ENCODE data around the gene KCNIP3. TPM values are rescaled to one million over a fixed set of nuclear protein-coding genes. Genes with fewer than 3 reads are reported as not detected.

Gene KCNIP3
- total and polyA plus RNA-seq, 12 donors, result 2.1 to 8.0 (median 3.9) TPM

- intact Hi-C loops (cut with DNase I), result no loop called here
- TF ChIP-seq CTCF (IDR thresholded peaks at IDR 0.05), result no peak
- H3K9me3 ChIP-seq, result peaks cover 0 to 24% (median 15%) of the 10 kb centered on the region in 11 donors
- peak in 1 of 8 donors; percentile 28 for ATAC-seq
- H3K27me3 ChIP-seq, result no peaks in the 10 kb centered on the region
- H3K36me3 ChIP-seq, result no peaks in the 10 kb centered on the region
- no peak for DNase-seq
- no peaks in the 10 kb centered on the region for H3K4me1 ChIP-seq
- H3K4me3 ChIP-seq, result no peak overlapping the region
- no peak overlapping the region for H3K27ac ChIP-seq
- WGBS, 2 donors, result 86% methylated on average over 8 of the region's 8 CpGs
These were observed 9.8 kb upstream of the KCNIP3 start for GRCh38 chr2:95287336-95287735.

- TF ChIP-seq CTCF (IDR thresholded peaks at IDR 0.05), result no peak
- intact Hi-C loops (cut with DNase I), result no loop called here
- no peaks in the 10 kb centered on the region for H3K36me3 ChIP-seq
- DNase-seq, result no peak
- H3K9me3 ChIP-seq, result peaks cover 0 to 25% (median 15%) of the 10 kb centered on the region in 11 donors
- ATAC-seq, result peak in 1 of 8 donors; percentile 40
- no peaks in the 10 kb centered on the region for H3K27me3 ChIP-seq
- no peak overlapping the region for H3K4me3 ChIP-seq
- no peak overlapping the region for H3K27ac ChIP-seq
- H3K4me1 ChIP-seq, result no peaks in the 10 kb centered on the region
- 95 to 96% methylated on average over 5 of the region's 5 CpGs for WGBS, 2 donors
These were observed 9.3 kb upstream of the KCNIP3 start for GRCh38 chr2:95287806-95288205.

GRCh38 chr2:95289253-95289652, 7.9 kb upstream of the KCNIP3 start:
- no peaks in the 10 kb centered on the region for H3K36me3 ChIP-seq
- intact Hi-C loops (cut with DNase I), result no loop called here
- WGBS, 2 donors, result 70 to 74% methylated on average over 7 of the region's 7 CpGs
- TF ChIP-seq CTCF (IDR thresholded peaks at IDR 0.05), result no peak
- H3K9me3 ChIP-seq, result peaks cover 0 to 25% (median 15%) of the 10 kb centered on the region in 11 donors
- H3K4me1 ChIP-seq, result no peaks in the 10 kb centered on the region
- ATAC-seq (no peak), DNase-seq (no peak)
- H3K4me3 ChIP-seq, result no peak overlapping the region
- no peaks in the 10 kb centered on the region for H3K27me3 ChIP-seq
- no peak overlapping the region for H3K27ac ChIP-seq

- DNase-seq (no peak), ATAC-seq (no peak)
- no peak for TF ChIP-seq CTCF (IDR thresholded peaks at IDR 0.05)
- intact Hi-C loops (cut with DNase I), result no loop called here
- Histone ChIP-seq H3K4me3 (no peak overlapping the region), H3K4me1 (no peaks in the 10 kb centered on the region), H3K36me3 (no peaks in the 10 kb centered on the region), H3K27ac (no peak overlapping the region), H3K9me3 (peaks cover 0 to 25% (median 15%) of the 10 kb centered on the region in 11 donors), H3K27me3 (peaks cover 0 to 7% (median 0%) of the 10 kb centered on the region in 7 donors)
These were observed 5.9 kb upstream of the KCNIP3 start for GRCh38 chr2:95291222-95291621.
